Measurements from ENCODE around the gene CHAF1B. TPM values are rescaled to one million over a fixed set of nuclear protein-coding genes. Genes with fewer than 3 reads are reported as not detected.

The CHAF1B gene
- total RNA-seq, 2 experiments from 2014 or later, result 28.9 to 29.2 TPM

GRCh38 chr21:36423771-36424433, 38.7 kb downstream of the CHAF1B start:
- peaks cover 13% of the 10 kb centered on the region for H3K4me1 Mint-ChIP-seq
- no peak overlapping the region for H3K27ac Mint-ChIP-seq
- CTCF ChIA-PET, result no interaction called here
- no peaks in the 10 kb centered on the region for H3K9me3 Mint-ChIP-seq (ENCODE audit: low read depth)
- ATAC-seq, result no peak
- H3K36me3 Mint-ChIP-seq, result no peaks in the 10 kb centered on the region
- no peak for DNase-seq
- no peaks in the 10 kb centered on the region for H3K27me3 Mint-ChIP-seq
- no peak overlapping the region for H3K4me3 Mint-ChIP-seq

GRCh38 chr21:36424592-36424991, 39.4 kb downstream of the CHAF1B start:
- no peak for ATAC-seq
- Mint-ChIP-seq H3K9me3 (ENCODE audit: low read depth) (no peaks in the 10 kb centered on the region), H3K4me3 (no peak overlapping the region), H3K27ac (no peak overlapping the region), H3K4me1 (peaks cover 19% of the 10 kb centered on the region), H3K36me3 (no peaks in the 10 kb centered on the region), H3K27me3 (no peaks in the 10 kb centered on the region)
- CTCF ChIA-PET, result interaction anchor here (1.1 kb wide), 1 partner anchor 456 kb away, joined by 4 read pairs; no protein-coding TSS in a partner anchor
- DNase-seq, result no peak

GRCh38 chr21:36425286-36425685, 40.1 kb downstream of the CHAF1B start:
- CTCF ChIA-PET, result interaction anchor here (0.6 to 1.1 kb wide), 2 partner anchors 107 to 455 kb away, joined by 3 to 4 read pairs; no protein-coding TSS in a partner anchor
- H3K4me1 Mint-ChIP-seq, result peaks cover 26% of the 10 kb centered on the region
- H3K27ac Mint-ChIP-seq, result no peak overlapping the region
- H3K9me3 Mint-ChIP-seq (ENCODE audit: low read depth), result no peaks in the 10 kb centered on the region
- H3K27me3 Mint-ChIP-seq, result peaks cover 2% of the 10 kb centered on the region
- no peaks in the 10 kb centered on the region for H3K36me3 Mint-ChIP-seq
- DNase-seq (no peak), ATAC-seq (no peak)
- H3K4me3 Mint-ChIP-seq, result no peak overlapping the region

- Mint-ChIP-seq H3K27ac (no peak overlapping the region), H3K4me3 (no peak overlapping the region), H3K9me3 (ENCODE audit: low read depth) (no peaks in the 10 kb centered on the region), H3K27me3 (peaks cover 8% of the 10 kb centered on the region), H3K36me3 (no peaks in the 10 kb centered on the region), H3K4me1 (peaks cover 34% of the 10 kb centered on the region)
- ATAC-seq, result no peak
- CTCF ChIA-PET, result interaction anchor here (1.5 kb wide), 1 partner anchor 9 kb away, joined by 5 read pairs; no protein-coding TSS in a partner anchor
- no peak for DNase-seq
Measured at GRCh38 chr21:36427502-36427901, 42.3 kb downstream of the CHAF1B start.

GRCh38 chr21:36428761-36429432, 43.7 kb downstream of the CHAF1B start:
- Mint-ChIP-seq H3K27ac (no peak overlapping the region), H3K4me1 (peaks cover 26% of the 10 kb centered on the region), H3K9me3 (ENCODE audit: low read depth) (no peaks in the 10 kb centered on the region), H3K36me3 (no peaks in the 10 kb centered on the region), H3K27me3 (peaks cover 8% of the 10 kb centered on the region), H3K4me3 (no peak overlapping the region)
- ATAC-seq, result no peak
- CTCF ChIA-PET, result interaction anchor here (0.6 to 1.6 kb wide), 4 partner anchors 9 to 28 kb away, joined by 3 to 4 read pairs (median 3); no protein-coding TSS in a partner anchor
- no peak for DNase-seq

GRCh38 chr21:36429947-36430546, 44.9 kb downstream of the CHAF1B start:
- CTCF ChIA-PET, result interaction anchor here (0.7 to 1.6 kb wide), 7 partner anchors 8 to 394 kb away, joined by 3 to 8 read pairs (median 3); no protein-coding TSS in a partner anchor
- Mint-ChIP-seq H3K36me3 (no peaks in the 10 kb centered on the region), H3K9me3 (ENCODE audit: low read depth) (no peaks in the 10 kb centered on the region), H3K4me3 (peak overlapping the region; percentile 64), H3K4me1 (peaks cover 25% of the 10 kb centered on the region), H3K27me3 (peaks cover 8% of the 10 kb centered on the region), H3K27ac (peak overlapping the region; percentile 81)
- peak; percentile 91 for DNase-seq
- ATAC-seq, result peak; percentile 96

- Mint-ChIP-seq H3K4me1 (peaks cover 25% of the 10 kb centered on the region), H3K4me3 (peak overlapping the region; percentile 64), H3K27me3 (peaks cover 8% of the 10 kb centered on the region), H3K36me3 (no peaks in the 10 kb centered on the region), H3K27ac (no peak overlapping the region), H3K9me3 (ENCODE audit: low read depth) (no peaks in the 10 kb centered on the region)
- DNase-seq, result no peak
- CTCF ChIA-PET, result interaction anchor here (1.3 to 1.5 kb wide), 2 partner anchors 9 to 295 kb away, joined by 3 to 8 read pairs; no protein-coding TSS in a partner anchor
- ATAC-seq, result no peak
Measured at GRCh38 chr21:36430841-36431240, 45.6 kb downstream of the CHAF1B start.

- ATAC-seq (no peak), DNase-seq (no peak)
- peaks cover 8% of the 10 kb centered on the region for H3K27me3 Mint-ChIP-seq
- no peaks in the 10 kb centered on the region for H3K36me3 Mint-ChIP-seq
- no peaks in the 10 kb centered on the region for H3K9me3 Mint-ChIP-seq (ENCODE audit: low read depth)
- H3K27ac Mint-ChIP-seq, result no peak overlapping the region
- peaks cover 25% of the 10 kb centered on the region for H3K4me1 Mint-ChIP-seq
- H3K4me3 Mint-ChIP-seq, result no peak overlapping the region
- CTCF ChIA-PET, result interaction anchor here (1.0 kb wide), 1 partner anchor 9 kb away, joined by 3 read pairs; no protein-coding TSS in a partner anchor
Measured at GRCh38 chr21:36431252-36431651, 46.1 kb downstream of the CHAF1B start.

GRCh38 chr21:36433059-36433709, 48.0 kb downstream of the CHAF1B start:
- Mint-ChIP-seq H3K27ac (no peak overlapping the region), H3K9me3 (ENCODE audit: low read depth) (no peaks in the 10 kb centered on the region), H3K36me3 (no peaks in the 10 kb centered on the region), H3K27me3 (peaks cover 11% of the 10 kb centered on the region), H3K4me1 (peaks cover 25% of the 10 kb centered on the region), H3K4me3 (no peak overlapping the region)
- DNase-seq (no peak), ATAC-seq (no peak)
- CTCF ChIA-PET, result no interaction called here

- DNase-seq, result no peak
- H3K27ac Mint-ChIP-seq, result no peak overlapping the region
- peaks cover 19% of the 10 kb centered on the region for H3K4me1 Mint-ChIP-seq
Measured at GRCh38 chr21:36434144-36434543, 49.0 kb downstream of the CHAF1B start.

GRCh38 chr21:36436829-36437744, 51.9 kb downstream of the CHAF1B start:
- CTCF ChIA-PET, result no interaction called here
- DNase-seq (no peak), ATAC-seq (no peak)
- Mint-ChIP-seq H3K27me3 (peaks cover 7% of the 10 kb centered on the region), H3K27ac (no peak overlapping the region), H3K4me3 (no peak overlapping the region), H3K9me3 (ENCODE audit: low read depth) (no peaks in the 10 kb centered on the region), H3K4me1 (no peaks in the 10 kb centered on the region), H3K36me3 (no peaks in the 10 kb centered on the region)

More at GRCh38 chr21:36434144-36434543, 49.0 kb downstream of the CHAF1B start:
- H3K27me3 Mint-ChIP-seq, result peaks cover 11% of the 10 kb centered on the region
- H3K36me3 Mint-ChIP-seq, result no peaks in the 10 kb centered on the region
- no peak overlapping the region for H3K4me3 Mint-ChIP-seq
- ATAC-seq, result no peak
- no peaks in the 10 kb centered on the region for H3K9me3 Mint-ChIP-seq (ENCODE audit: low read depth)
- CTCF ChIA-PET, result no interaction called here

GRCh38 chr21:36437745-36438128, 52.5 kb downstream of the CHAF1B start:
- no peaks in the 10 kb centered on the region for H3K4me1 Mint-ChIP-seq
- no peaks in the 10 kb centered on the region for H3K36me3 Mint-ChIP-seq
- CTCF ChIA-PET, result no interaction called here
- no peak for ATAC-seq
- H3K4me3 Mint-ChIP-seq, result no peak overlapping the region
- DNase-seq, result no peak
- H3K9me3 Mint-ChIP-seq (ENCODE audit: low read depth), result no peaks in the 10 kb centered on the region
- no peak overlapping the region for H3K27ac Mint-ChIP-seq
- peaks cover 3% of the 10 kb centered on the region for H3K27me3 Mint-ChIP-seq

Data from activated CD8-positive, alpha-beta memory T cell treated with anti-CD3 and anti-CD28 coated beads, Interleukin-2, amount 10 ng/mL, durations not matched to agents 7 days and 5 days (primary cell).